HG02938 (cell line): Measurements from ENCODE around the gene ZNF205.
A peak's percentile ranks its signal among the peaks of the same experiment; 100 is the strongest.
"Not testable (repeated sequence)": the region's sequence is repeated elsewhere in the genome, so short reads cannot be mapped to it uniquely, and the experiment has no call there.

Experiments
- ATAC-seq: cut with Tn5 transposase; IDR thresholded peaks from one replicate; pipeline ENCODE4 v1.9.1; 2021; ENCODE audit warnings: mild to moderate bottlenecking, moderate library complexity; ENCODE audit not compliant: unreplicated experiment

ZNF205 gene

DNA sequence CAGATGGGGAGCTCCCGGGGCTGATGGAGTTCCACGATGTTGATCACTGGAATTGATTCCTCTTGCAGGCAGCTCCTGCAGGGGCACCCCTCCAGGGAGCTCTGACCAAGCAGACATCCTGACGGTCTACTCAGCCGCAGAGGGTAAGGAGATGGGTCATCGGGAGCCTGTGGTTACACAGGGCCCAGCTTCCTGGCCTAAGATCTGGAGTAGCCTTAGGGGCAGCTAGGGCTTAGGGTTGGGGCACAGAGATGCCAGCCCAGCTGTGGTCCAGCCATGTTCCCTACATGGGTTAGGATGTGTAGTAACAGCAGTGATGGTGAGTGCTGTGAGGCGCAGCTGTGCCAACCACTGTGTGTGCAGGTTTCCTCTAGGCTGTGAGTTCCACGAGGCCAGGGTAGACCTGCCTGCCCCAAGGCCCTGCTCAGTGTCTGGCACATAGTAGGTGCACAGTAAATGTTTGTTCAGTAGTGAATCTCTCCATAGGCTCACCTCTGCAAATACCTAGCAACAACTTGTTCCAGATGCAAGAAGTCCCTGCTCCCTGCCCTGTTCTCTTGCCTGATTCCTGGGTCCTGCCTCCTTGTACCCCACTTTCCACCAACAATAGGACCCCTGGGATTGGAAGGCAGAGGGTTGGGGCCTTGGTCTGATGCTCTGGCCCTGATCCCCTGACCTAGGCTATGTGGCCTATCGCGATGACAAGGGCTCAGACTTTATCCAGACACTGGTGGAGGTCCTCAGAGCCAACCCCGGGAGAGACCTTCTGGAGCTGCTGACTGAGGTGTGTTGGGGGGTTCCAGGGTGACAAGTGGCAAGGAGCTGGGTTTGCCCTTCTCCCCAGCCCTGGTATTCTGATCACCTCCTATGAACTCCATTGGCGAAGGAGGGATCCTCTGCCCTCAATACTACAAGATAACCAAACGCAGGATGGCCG is 36.1 kb downstream of the ZNF205 start:
- no peak for ATAC-seq

DNA sequence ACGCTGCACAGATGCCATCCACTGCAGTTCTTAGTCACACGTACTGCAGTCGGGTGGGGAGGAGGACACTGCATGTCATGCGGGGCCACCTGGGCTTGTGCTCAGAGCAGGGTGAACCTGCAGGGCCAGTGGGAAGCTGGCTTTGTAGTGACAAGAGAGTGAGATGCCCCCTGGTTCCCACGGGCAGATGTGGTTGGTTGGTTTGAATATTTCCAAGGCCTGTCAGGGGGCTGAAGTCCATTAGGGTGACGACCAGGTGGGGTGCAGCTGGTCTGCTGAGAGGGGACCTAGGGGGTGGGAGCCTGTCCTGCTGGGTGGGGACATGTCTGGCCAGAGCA is 36.8 kb downstream of the ZNF205 start:
- ATAC-seq = no peak

DNA sequence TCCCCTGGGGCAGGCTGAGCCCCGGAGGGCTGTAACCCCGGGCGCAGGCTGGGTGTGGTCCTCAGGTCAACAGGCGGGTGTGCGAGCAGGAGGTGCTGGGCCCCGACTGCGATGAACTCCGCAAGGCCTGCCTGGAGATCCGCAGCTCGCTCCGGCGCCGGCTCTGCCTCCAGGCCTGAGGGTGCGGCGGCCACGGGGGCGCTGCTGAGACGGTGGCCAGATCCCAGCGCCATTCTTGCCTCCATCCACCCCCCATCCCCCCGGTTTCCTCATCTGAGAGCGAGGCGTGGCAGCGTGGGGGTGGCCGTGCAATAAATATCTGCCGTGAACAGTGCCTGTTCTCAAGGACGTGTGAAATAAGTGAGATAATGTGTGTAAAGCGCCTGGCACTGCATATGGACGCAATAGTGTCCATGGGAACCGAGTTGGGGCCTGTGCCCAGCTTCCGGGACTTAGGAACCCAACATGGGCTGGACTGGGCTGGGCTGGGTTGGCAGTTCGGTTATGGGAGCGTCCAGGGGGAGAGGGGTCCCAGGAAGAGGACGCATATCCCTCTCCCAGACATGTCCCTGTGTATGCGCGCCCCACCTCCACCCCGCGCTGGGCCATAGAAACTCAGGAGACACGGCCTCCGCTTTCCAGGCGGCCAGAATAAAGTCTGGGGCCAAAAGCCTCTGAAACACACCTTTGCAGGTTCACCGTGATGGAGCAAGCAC is 37.4 kb downstream of the ZNF205 start:
- no peak for ATAC-seq

DNA sequence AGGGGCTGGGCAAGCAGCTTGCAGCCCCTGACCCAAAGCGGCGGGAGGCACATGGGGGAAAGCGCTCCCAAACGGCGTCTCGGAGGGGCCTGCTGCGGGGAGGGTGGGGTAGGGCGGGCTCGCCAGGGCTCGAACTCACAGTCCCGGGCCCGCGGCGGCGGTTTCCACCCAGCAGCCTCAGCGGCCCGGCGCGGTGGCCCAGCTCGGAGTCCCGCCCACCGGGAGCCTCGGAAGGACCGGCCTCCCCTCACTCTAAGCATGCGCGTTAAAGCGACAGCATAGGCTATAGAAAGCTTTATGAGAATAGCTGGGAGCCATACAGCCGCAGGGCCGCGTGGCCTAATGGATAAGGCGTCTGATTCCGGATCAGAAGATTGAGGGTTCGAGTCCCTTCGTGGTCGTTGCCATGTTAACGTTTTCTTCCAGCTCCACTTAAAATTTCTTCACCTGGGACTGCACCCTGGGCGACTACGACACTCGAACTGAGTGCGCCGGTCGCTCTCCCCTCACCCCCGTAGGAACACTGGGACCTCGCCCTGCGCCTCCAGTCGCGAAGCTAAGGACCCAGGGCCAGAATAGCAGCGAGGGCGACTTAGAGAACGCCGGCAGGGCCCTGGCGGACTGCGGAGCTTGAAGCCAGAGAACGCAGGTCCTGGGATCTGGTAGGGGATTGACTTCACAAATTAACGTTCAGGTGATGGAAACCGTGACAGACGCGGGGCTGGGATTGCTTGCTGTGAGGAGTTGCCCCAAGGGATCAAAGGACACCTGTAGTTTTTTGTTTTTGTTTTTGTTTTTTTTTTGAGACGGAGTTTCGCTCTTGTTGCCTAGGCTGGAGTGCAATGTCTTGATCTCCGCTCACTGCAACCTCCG is 38.2 kb downstream of the ZNF205 start:
- ATAC-seq = peak; percentile 58

DNA sequence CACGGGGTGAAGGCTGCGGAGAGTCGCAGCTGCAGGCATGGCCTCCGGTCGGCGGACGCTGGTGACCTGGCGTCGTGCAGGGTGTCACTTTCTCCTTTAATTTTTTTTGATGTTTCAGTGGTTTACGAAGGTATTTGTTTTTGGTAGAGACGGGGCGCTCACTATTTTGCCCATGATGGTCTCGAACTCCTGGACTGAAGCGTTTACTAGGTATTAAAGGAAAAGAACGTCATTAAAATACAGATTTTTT is 39.6 kb downstream of the ZNF205 start:
- ATAC-seq = no peak

DNA sequence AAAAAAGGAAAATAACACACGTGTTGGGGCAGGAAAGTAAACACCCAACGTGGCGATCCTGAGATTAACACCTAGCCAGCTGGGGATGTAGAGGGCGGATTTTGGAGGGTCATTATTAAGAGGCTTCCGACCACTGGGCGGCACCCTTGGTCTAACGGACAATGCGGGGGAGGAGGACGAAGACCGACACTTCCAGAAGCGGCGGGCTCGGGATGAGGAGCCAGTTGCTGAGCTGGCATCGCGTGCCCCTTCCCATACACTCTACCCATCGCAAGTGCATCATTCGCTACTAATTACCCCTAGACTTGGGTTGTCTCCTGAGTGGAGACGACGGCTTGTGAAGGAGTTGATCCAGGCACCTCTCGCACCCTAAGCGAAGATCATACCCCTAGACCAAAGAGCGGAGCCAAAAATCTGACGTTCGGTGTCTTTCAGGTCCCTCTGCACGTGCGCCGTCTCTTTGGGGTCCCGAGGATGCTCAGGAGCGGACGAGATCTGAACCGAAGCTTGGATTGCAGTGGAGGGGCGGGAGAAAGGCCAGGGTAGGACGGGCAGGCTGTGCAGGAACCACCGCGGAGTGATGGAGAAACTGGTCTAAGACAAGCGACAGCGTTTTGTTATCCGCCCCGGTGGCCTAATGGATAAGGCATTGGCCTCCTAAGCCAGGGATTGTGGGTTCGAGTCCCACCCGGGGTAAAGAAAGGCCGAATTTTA is 40.0 kb downstream of the ZNF205 start:
- no peak for ATAC-seq

DNA sequence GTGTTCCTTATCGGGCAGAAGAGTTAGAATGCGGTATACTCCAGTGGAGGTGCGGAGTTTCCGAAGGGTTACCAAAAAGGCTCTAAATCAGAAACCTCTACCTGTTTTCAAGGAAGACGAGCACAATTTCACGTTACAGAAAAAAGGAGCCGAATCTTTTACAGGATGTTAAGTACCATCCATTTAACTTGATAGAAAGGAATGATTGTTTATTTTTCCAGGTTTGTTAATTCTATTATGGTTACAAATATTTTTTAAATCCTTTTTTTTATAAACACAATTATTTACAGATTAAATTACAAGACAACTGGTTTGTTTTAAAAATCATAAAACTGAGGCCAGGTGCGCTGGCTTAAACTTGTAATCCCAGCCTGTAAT is 40.6 kb downstream of the ZNF205 start:
- no peak for ATAC-seq

DNA sequence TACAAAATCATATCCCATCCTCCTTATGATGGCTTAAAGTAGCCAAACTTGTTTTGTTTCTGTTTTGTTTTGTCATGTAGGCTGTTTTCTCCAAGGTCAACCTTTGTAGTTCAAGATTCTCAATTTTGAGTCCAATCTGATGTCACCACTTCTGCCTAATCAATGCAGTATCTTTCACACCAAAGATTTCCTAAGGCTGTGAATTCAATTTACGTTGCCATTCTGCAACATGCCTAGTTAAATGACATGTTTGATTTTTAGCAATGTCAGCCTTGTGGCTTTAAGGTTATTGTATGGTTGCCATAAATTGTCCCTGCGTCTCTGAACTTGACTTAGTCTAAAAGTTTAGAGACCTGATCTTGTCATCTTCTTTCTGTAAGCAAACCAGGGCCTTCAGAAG is 42.8 kb downstream of the ZNF205 start:
- ATAC-seq = no peak

DNA sequence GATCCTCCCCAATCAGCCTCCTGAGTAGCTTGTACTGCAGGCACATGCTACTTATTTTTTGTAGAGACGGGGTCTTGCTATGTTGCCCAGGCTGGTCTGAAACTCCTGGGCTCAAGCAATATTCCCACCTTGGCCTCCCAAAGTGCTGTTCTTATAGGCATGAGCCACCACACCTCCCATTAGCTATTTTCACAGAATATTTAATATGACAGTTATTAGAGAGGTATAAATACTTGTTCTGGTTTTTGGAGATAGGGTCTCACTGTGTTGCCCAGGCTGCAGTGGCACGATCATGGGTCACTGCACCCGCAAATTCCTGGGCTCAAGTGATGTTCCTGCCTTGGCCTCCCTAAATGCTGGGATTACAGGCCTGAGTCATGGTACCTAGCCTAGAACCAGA is 43.6 kb downstream of the ZNF205 start:
- ATAC-seq = no peak

DNA sequence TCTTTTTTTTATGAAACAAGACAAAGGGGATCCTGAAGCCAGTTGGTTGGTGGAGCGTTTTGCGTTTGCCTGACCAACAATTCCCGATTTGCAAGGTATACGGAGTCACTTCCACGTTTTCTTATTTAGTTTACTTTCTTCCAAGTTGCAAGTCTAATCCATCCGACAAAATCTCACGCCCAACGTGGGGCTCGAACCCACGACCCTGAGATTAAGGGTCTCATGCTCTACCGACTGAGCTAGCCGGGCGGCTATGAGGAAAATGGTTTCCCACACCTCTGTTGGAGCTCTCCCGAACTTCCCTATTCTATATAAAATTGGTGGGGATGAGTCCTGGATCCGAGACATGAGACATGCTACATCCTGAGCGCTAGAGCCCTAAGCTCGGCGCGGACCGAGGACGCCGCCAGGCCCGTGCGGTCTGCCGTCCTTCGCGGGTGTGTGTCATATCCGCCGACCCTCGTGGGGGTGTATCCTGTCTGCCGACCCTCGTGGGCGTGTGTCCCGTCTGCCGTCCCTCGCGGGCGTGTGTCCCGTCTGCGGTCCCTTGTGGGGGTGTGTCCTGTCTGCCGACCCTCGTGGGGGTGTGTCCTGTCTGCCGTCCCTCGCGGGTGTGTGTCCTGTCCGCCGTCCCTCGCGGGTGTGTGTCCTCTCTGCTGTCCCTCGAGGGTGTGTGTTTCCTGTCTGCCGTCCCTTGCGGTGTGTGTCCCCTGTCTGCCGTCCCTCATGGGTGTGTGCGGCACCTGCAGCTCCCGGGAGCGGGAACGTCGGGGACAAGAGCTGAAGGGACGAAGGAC is 45.0 kb downstream of the ZNF205 start:
- ATAC-seq = no peak

DNA sequence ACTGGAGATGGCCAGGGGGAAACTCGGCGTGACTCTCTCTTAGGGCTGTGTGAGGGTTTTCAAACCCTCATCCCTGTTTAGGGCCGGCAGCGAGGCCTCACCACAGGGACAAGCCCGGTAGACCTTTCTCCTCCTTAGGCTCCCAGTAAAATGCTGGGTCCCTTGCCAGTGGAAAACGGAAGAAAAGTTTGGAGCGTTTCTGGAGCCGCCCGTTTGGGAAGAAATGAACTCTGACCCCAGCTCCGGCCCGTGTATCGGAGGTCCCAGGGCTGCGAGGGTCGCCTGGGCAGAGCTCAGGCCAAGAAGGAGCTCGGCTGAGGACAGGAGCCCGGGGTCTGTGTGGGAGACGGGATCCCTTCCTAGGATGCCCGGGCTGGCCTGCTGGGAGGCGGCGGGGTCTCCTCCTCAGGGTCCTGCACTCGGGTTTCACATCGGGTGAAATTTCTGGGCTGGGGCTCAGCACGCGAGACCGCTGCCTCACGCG is 45.7 kb downstream of the ZNF205 start:
- no peak for ATAC-seq

DNA sequence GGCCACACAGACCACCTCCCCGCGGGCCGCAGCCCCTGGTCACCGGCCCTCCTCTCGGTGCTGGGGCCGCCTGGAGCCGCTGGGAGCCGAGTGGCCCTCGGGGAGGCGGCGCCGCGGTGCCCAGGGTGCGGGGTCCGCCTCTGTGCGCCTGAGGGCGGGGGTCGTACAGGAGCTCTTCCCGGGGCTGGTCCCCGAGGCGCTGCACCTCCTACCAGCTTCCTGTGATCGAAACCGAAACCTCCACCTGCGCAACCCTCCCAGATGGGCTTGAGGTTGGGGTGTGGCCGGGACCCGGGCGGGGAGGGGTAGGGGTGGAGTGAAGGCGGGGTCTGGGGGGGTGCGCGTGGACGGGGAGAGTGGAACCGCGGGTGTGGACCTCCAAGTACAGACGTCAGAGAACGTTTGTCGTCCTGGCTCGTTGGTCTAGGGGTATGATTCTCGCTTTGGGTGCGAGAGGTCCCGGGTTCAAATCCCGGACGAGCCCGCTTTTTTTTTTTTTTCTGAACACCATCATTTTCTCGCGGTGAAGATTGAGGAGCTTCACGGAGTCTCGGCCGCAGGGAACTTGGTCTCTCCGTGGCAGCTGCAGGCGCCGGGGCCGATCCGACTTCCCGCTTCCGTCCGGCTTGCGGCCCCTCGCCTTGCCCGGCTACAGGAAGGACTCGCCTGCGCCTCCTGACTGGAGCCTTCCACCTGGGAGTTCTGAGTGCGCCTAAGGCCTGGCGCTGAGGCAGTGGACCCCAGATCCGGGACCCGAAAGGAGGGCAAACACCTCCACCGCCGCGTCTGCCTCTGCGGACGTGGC is 46.3 kb downstream of the ZNF205 start:
- peak; percentile 54 for ATAC-seq

DNA sequence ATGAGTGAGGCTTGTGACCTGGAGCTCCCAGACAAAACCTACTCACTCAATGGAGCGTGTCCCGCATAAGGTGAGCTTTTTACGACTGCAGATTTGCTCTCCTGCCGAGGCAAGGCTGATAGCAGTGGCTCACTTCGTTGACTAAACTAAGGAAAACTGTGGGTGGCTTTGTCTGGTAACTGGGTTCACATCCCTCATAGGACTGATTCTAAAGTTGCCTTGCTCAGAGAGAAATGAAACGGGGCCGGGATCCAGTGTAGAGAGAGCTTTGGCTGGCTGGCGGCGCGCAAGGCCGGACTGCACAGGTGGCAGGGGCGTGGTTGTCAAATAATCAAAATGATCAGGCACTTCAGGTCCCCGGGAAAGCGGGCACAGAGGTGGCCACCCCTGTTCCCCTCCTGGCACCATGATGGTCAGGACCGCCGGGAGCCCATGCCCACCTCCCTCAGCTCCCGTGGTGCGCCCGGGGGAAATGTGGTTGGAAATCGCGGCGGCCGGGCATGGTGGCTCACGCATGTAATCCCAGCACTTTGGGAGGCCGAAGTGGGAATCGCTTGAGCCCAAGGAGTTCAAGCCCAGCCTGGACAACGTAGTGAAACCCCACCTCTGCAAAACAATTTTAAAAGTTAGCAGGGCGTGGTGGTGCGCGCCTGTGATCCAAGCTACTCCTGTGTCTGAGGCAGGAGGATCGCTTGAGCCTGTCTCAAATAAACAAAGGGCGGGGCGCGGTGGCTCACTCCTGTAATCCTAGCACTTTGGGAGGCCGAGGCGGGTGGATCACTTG is 49.0 kb downstream of the ZNF205 start:
- ATAC-seq = no peak

DNA sequence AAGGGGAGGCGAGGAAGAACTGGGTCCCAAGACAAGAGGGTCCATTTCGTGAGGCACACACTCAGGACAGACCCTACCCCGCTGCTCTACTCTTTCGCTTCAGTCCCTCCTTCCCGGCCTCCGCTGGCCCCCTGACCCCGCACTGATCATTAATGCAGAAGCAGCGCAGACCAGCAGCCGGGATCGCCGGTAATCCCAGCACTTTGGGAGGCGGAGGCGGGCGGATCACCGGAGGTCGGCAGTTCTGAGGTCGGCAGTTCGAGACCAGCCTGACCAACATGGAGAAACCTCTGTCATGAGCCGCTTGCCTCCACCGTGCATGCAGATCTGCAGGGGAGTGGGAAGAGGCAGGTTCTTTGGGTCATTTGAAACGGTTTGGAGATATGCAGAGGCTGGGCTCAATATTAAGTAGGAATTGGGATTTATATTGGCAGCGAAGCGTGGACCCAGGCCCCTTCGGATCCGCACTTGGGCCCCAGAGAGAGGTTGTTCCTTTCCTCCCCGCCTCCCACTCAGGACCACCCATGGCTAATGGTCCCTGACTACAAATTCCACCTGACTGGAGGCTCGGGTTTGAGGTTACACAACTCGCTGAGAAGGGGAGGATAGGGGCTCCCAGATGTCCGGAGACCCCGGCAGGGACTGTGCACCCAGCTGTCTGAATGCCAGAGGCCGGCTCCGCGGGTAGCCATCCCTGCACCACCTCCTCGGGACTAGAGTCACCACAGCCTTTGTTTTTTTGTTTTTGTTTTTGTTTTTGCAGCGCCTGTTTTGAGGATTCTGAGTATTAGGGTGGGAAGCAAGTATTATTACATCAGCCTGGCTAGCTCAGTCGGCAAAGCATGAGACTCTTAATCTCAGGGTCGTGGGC is 52.0 kb downstream of the ZNF205 start:
- no peak for ATAC-seq

DNA sequence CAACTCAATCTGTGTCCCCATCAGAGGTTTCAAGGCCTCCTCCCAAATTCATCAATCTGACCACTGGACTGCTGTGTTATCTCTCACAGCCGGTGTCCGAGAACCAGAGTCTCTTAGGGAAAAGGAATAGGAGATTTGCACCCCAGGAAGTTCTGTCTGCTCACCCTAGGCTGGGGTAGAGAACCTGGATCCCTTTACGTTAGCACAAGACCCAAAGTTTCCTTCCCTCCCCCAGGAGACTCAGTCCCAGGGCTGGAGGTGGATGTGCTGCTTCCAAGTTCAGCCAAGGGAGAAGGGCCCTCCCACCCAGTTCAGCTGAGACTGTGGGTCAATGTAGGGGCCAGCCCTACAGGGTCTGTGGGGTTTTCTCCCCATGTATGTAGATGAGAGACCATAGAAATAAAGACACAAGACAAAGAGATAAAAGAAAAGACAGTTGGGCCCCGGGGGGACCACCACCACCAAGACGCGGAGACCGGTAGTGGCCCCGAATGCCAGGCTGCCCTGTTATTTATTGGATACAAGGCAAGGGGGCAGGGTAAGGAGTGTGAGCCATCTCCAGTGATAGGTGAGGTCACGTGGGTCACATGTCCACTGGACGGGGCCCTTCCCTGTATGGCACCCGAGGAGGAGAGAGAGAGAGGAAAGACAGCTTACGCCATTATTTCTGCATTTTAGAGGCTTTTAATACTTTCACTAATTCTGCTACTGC is 52.9 kb downstream of the ZNF205 start:
- no peak for ATAC-seq

DNA sequence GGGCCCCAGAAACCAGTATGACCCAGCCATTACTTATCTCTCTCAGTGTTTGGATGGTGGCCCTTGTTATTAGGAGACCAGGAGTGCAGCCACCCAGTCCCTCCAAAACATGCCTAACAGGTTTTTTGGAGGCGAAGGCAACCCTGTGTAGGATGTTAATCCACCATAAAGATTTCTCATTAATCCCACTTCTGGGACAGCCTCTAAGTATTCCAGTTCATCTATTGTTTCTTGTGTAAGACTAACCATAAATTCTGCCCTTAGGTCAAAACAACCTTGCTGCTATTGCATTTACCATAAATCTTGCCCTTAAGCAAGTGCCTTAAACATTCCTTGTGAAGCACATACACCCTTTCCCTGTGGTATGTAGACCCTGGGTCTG is 54.1 kb downstream of the ZNF205 start:
- ATAC-seq = no peak

DNA sequence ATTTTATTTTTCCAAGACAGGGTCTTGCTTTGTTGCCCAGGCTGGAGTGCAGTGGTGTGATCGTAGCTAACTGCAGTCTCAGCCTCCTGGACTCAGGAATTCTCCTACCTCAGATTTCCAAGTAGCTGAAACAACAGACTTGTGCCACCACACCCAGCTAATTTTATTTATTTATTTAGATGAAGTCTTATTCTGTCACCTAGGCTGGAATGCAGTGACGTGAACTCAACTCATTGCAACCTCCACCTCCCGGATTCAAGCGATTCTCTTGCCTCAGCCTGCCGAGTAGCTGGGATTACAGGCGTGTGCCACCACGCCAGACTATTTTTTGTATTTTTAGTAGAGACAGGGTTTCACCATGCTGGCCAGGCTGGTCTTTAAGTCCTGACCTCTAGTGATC is 56.3 kb downstream of the ZNF205 start:
- ATAC-seq = not testable (repeated sequence)
